HT-29 (cell line): ENCODE results near the gene OGFOD3. TPM values are rescaled to one million over a fixed set of nuclear protein-coding genes. Genes with fewer than 3 reads are reported as not detected.
"Not testable (repeated sequence)": the region's sequence is repeated elsewhere in the genome, so short reads cannot be mapped to it uniquely, and the experiment has no call there.

Experiments used
- DNase-seq: peaks from one replicate; pipeline ENCODE4 v3.0.0-alpha.2; 2015; ENCODE audit warnings: low spot score
- total RNA-seq: library from RNA; depleted of rRNA; stranded (reverse); fragments of >200 nt; shearing (Covaris generic); gene quantifications from 2 replicates; pipeline ENCODE4 v1.2.3, GENCODE V29; 2014

The OGFOD3 gene
- total RNA-seq, 1 experiment from 2014 or later: 51.4 TPM

GRCh38 chr17:82355770-82356427, 62.5 kb downstream of the OGFOD3 start:
- DNase-seq: peak; percentile 76

- no peak for DNase-seq
Observed at GRCh38 chr17:82354804-82355308, 63.5 kb downstream of the OGFOD3 start.

- DNase-seq: no peak
Observed at GRCh38 chr17:82353484-82353883, 64.9 kb downstream of the OGFOD3 start.

- peak; percentile 91 for DNase-seq
Observed at GRCh38 chr17:82351713-82352488, 66.5 kb downstream of the OGFOD3 start.

- DNase-seq: no peak
Observed at GRCh38 chr17:82351254-82351712, 67.1 kb downstream of the OGFOD3 start.

- no peak for DNase-seq
Observed at GRCh38 chr17:82350182-82351030, 68.0 kb downstream of the OGFOD3 start.

- DNase-seq: no peak
Observed at GRCh38 chr17:82349287-82349701, 69.1 kb downstream of the OGFOD3 start.

- DNase-seq: no peak
Observed at GRCh38 chr17:82348866-82349265, 69.5 kb downstream of the OGFOD3 start.

GRCh38 chr17:82348434-82348833, 70.0 kb downstream of the OGFOD3 start:
- no peak for DNase-seq

- DNase-seq: not testable (repeated sequence)
Observed at GRCh38 chr17:82347994-82348393, 70.4 kb downstream of the OGFOD3 start.

GRCh38 chr17:82346342-82347300, 71.8 kb downstream of the OGFOD3 start:
- peak; percentile 55 for DNase-seq

- DNase-seq: no peak
Observed at GRCh38 chr17:82345151-82345976, 73.0 kb downstream of the OGFOD3 start.

GRCh38 chr17:82344175-82344907, 74.0 kb downstream of the OGFOD3 start:
- DNase-seq: no peak

GRCh38 chr17:82343560-82343959, 74.8 kb downstream of the OGFOD3 start:
- no peak for DNase-seq

GRCh38 chr17:82342361-82343079, 75.9 kb downstream of the OGFOD3 start:
- DNase-seq: peak; percentile 43

GRCh38 chr17:82339634-82340580, 78.5 kb downstream of the OGFOD3 start:
- DNase-seq: no peak
